ENCODE results near the gene PHF10.

PHF10 gene

DNA sequence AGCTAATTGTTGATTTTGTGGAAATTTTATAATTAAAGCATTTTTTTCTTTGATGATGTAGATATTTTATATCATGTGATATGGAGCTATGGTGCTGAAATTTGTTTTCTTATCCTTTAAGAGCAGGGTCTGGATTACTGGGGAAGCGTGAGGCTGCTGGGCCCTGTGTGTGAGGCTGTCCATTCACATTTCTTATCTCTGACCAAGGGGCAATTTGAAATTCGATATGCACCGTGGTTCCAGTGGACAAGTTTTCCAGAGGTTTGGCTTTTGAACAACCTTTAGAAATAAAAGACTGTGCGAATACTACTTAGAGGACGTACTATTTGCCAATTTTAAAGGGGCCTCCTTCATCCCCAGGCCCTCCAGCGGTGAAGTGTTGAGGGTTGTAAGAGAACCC lies 30.9 kb upstream of the PHF10 start:
- no peaks in the 10 kb centered on the region; the same call in 1 of the 2 replicates for H3K4me1 ChIP-seq
- no peaks in the 10 kb centered on the region for H3K36me3 ChIP-seq
- H3K27me3 ChIP-seq: no peaks in the 10 kb centered on the region
- H3K9me3 ChIP-seq: no peaks in the 10 kb centered on the region
- no peak for DNase-seq
- no peak overlapping the region for H3K4me3 ChIP-seq (ENCODE audit: low read depth, low read length)
- no peak for TF ChIP-seq CTCF (IDR thresholded peaks at IDR 0.05; ENCODE audit: low read depth, low read length)

- no peaks in the 10 kb centered on the region; the same call in 1 of the 2 replicates for H3K4me1 ChIP-seq
- H3K36me3 ChIP-seq: no peaks in the 10 kb centered on the region
- no peak for DNase-seq
- H3K27me3 ChIP-seq: no peaks in the 10 kb centered on the region
- H3K4me3 ChIP-seq (ENCODE audit: low read depth, low read length): peak overlapping the region; percentile 92
- TF ChIP-seq CTCF (IDR thresholded peaks at IDR 0.05; ENCODE audit: low read depth, low read length): no peak
- no peaks in the 10 kb centered on the region for H3K9me3 ChIP-seq
Measured at GRCh38 chr6:169752074-169752623, 27.8 kb upstream of the PHF10 start.

DNA sequence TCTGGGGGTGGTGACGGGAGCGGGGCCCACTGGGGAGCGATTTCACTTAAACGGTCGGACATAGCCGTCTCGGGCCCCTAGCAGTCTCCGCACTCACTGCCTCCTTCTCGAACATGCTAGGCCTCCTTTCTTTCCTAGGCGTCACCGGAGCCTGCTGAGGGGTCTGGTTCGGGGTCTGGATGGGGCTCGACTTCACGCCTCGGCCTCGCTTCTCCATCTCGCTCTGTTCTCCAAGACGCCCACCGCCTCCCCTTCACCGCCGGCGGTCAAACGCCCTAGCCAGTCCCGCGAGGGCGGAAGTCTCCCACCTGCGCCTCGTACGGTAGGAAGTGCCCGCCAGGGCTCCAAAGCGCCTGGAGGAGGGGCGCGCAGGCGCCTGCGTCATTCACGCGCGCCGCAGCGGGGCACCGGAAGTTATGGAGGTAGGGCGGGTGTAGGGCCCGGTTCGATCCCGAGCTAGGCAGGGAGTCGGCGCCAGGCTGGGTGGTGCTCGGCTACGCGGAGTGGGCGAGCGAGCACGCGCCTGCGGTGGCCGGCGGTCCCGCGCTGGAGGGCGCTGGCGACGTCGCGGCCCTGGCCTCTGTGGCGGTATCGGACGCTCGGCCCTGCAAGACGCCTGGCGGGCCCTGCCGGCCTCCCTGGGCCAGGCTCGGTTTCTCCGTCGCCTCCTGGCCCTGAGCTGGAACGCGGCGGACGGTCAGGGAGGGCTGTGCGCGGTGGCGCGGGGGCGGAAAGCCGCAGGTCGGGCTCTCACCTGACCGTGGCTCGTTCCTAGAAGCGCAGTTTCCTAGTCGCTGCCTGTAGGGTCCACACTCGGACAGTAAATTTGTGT lies 27.2 kb upstream of the PHF10 start, which contains the start of the genes DYNLT2 and ERMARD:
Gene DYNLT2 (minus strand): TSS at position 331 of the 832 bp plus-strand sequence. CDS start 114 bp downstream, at position 217.
Gene ERMARD (plus strand): TSS at position 381 of the 832 bp plus-strand sequence. CDS start 36 bp downstream, at position 417.
- peak within 1 kb of the TSS; percentile 92 for H3K4me3 ChIP-seq (ENCODE audit: low read depth, low read length)
- TF ChIP-seq CTCF (IDR thresholded peaks at IDR 0.05; ENCODE audit: low read depth, low read length): no peak
- peak; percentile 95 for DNase-seq
- H3K36me3 ChIP-seq: no peaks in the 10 kb centered on the region
- H3K4me1 ChIP-seq: no peaks in the 10 kb centered on the region; the same call in 1 of the 2 replicates
- H3K27me3 ChIP-seq: no peaks in the 10 kb centered on the region
- no peaks in the 10 kb centered on the region for H3K9me3 ChIP-seq

DNA sequence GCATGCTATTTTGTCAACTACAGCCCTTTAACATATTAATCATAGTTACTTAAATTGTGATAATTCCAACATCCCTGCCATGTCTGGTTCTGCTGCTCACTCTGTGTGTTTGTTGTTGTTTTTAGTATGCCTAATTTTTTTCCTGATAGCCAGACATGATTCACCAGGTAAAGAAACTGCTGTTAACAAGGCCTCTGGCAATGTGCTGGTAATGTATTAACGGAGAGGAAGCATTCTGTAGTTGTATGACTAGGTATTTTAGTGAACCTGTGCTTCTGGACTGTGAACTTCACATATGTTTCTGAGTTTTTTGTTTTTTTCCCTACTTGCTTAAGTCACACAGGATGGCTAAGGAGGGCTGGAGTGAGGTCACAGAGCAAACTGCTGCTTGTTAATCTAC lies 22.3 kb upstream of the PHF10 start:
- no peaks in the 10 kb centered on the region for H3K27me3 ChIP-seq
- no peak for DNase-seq
- H3K9me3 ChIP-seq: no peaks in the 10 kb centered on the region
- no peaks in the 10 kb centered on the region for H3K36me3 ChIP-seq
- no peak for TF ChIP-seq CTCF (IDR thresholded peaks at IDR 0.05; ENCODE audit: low read depth, low read length)
- H3K4me1 ChIP-seq: no peaks in the 10 kb centered on the region
- no peak overlapping the region for H3K4me3 ChIP-seq (ENCODE audit: low read depth, low read length)

DNA sequence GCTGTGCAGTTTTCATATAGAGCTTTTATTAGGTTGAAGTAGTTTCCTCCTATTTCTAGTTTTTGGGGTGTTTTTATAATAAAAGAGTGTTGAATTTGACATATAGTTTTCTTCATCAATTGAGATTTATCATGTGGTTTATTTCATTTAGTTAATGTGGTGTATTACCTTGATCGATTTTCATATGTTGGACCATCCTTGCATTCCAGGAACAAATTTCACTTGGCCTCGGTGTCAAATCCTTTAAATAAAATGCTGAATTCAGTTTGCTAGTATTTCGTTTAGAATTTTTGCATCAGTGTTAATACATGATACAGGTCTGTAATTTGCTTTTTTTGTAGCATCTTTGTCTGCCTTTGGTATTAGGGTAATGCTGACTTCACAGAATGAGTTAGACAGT lies 21.1 kb upstream of the PHF10 start:
- no peak for TF ChIP-seq CTCF (IDR thresholded peaks at IDR 0.05; ENCODE audit: low read depth, low read length)
- H3K4me1 ChIP-seq: no peaks in the 10 kb centered on the region
- DNase-seq: no peak
- no peaks in the 10 kb centered on the region for H3K36me3 ChIP-seq
- no peaks in the 10 kb centered on the region for H3K27me3 ChIP-seq
- H3K9me3 ChIP-seq: no peaks in the 10 kb centered on the region
- H3K4me3 ChIP-seq (ENCODE audit: low read depth, low read length): no peak overlapping the region

GRCh38 chr6:169741344-169741743 lies 17.0 kb upstream of the PHF10 start:
- Histone ChIP-seq H3K4me3 (ENCODE audit: low read depth, low read length) (no peak overlapping the region), H3K36me3 (no peaks in the 10 kb centered on the region), H3K9me3 (no peaks in the 10 kb centered on the region), H3K4me1 (no peaks in the 10 kb centered on the region), H3K27me3 (no peaks in the 10 kb centered on the region)
- no peak for DNase-seq
- TF ChIP-seq CTCF (IDR thresholded peaks at IDR 0.05; ENCODE audit: low read depth, low read length): no peak
